NCI-H526 (cell line): ENCODE results near the gene TMEM130.
"Not testable (repeated sequence)": the region's sequence is repeated elsewhere in the genome, so short reads cannot be mapped to it uniquely, and the experiment has no call there.

Experiments
- DNase-seq, 2 experiments: peaks; one replicate each; lab custom pipeline; 2025; lab: John Stamatoyannopoulos, UW

Gene TMEM130

DNA sequence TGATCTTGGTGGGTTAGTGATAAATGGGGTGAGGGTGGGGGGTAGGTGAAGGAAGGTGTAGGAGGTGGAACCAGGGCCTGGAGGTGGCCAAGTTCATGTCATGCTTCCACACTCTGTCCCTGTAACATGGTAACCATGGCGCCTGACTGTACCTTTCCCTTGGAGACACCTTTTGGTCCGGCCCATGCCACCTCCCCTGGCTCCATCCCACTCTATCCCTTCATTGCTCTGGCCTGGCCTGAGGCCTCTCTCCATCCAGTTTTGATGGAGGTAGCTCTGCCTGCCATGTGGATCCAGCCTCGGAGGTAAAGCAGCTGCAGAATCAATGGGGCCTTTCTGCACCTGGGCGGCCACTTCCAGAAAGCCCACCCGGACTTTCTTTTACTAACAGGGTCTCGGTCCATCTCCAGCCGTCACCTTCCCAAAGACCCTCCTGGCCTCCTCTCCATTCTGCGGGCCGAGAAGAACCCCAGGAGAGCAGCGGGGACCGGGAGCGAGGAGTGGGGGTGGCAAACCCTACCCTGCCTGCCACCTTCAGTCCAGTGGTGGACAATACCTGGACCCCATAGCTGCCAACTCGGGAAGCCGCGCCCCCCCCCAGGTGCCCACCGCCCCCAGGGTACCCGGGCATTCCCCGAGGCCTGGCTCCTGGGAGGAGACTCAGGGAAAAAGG is 8.0 kb upstream of the TMEM130 start:
- DNase-seq: no peak

DNA sequence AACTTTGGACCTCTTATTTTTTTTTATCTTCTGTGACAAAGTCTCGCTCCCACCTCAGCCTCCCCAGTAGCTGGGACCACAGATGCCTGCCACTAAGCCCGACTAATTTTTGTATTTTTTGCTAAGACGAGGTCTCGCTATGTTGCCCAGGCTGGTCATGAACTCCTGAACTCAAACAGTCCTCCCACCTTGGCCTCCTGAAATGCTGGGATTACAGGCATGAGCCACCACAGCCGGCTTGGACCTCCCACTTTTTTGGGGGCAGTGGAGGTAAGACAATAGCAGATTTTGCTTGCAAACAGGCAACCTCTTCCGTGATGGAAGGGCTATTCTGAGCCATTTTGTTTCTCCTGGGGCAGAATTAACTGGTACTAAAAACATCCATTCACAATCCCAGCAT is 7.3 kb upstream of the TMEM130 start:
- DNase-seq: no peak

DNA sequence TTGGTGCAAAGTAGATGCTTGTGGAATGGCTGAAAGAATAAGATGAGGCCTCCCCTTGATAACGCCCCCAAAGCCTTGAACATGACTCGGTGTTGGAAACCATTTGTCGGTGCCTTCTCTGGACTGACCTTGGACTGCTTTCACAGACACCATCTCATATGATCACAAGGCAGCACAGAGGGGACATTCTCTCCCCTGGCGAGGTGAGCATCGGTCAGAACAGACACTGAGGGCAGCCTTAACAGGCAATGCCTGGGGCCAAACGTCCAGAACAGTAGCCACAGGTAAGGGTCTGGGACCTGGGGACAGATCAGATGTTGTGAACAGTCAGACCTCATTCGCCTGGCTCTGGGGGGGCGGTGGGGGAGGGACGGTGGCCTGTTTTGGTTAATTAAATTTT is 5.7 kb upstream of the TMEM130 start:
- no peak for DNase-seq

DNA sequence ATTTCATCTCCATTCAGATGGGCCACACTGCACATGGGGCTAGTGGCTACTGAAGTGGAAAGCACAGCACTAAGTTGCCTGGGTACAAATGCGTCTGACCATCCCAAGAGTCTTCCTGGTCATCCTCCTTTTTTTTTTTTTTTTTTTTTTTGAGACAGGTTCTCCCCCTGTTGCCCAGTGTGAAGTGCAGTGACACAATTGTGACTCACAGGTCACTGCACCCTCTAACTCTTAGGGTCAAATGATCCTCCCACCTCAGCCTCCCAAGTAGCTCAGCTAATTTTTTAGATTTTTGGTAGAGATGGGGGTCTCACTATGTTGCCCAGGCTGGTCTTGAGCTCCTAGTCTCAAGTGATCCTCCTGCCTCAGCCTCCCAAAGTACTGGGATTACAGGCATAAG is 5.1 kb upstream of the TMEM130 start:
- DNase-seq: no peak

DNA sequence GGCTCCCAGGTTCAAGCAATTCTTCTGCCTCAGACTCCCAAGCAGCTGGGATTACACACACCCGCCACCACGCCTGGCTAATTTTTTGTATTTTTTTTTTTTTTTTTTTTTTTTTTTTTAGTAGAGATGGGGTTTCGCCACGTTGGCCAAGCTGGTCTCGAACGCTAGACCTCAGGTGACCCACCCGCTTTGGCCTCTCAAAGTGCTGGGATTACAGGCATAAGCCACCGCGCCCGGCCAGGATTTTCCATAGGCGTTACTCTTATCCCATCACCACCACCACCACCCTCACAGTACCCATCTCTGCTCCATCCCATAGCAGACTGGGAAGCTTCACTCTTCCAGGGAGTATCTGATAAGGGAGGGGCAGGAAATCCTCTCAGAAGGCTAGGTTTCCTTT is 3.8 kb upstream of the TMEM130 start:
- DNase-seq: not testable (repeated sequence)

DNA sequence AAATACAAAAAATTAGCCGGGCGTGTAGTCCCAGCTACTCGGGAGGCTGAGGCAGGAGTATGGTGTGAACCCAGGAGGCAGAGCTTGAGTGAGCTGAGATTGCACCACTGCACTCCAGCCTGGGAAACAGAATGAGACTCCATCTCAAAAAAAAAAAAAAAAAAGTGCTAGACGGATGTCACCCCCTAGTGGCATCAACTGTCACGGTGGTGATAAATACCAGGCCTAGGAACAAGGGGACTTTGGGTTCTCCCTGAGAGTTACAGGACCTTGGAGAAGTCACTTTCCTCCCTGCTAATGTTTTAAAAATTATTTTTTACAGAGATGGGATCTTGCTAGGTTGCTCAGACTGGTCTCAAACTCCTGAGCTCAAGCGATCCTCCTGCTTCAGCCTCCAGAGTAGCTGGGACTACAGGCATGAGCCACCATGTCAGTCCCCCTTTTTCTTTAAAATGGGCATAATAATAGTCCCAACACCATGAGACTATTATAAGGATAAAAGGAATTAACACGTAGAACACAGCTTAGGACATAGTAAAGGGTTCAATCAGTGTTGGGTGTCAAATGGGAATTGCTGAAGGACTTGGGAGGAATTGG is 2.6 kb upstream of the TMEM130 start:
- peak in 1 of 2 experiments; percentile 29 for DNase-seq

DNA sequence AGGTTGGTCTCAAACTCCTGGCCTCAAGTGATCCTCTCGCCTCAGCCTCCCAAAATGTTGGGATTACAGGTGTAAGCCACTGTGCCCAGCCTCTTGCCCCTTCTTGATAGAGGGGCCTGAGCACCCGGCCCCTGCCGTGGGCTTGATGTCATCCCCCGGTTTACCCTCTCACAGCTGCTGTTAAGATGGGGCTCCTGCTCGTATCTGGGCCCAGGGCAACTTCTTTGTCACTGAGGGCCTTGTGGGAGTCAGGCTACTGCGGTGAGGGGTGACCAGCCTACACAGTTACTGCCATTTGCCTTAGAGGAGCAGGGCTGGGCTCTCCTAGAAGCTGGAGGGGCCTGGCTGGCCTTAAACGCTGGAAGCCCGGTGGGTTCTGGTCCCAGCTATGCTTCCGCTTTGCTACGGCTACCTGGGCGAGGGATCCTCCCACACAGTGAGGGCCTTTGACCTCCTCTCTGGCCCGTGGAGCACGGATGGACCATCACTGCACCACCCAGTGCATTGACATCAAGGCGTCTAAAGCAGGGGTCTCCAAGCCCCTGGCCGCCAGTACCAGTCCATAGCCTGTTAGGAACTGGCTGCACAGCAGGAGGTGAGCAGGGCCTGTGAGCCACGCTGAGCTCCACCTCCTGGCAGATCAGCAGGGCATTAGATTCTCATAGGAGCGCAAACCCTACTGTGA is 1.1 kb upstream of the TMEM130 start:
- no peak for DNase-seq

DNA sequence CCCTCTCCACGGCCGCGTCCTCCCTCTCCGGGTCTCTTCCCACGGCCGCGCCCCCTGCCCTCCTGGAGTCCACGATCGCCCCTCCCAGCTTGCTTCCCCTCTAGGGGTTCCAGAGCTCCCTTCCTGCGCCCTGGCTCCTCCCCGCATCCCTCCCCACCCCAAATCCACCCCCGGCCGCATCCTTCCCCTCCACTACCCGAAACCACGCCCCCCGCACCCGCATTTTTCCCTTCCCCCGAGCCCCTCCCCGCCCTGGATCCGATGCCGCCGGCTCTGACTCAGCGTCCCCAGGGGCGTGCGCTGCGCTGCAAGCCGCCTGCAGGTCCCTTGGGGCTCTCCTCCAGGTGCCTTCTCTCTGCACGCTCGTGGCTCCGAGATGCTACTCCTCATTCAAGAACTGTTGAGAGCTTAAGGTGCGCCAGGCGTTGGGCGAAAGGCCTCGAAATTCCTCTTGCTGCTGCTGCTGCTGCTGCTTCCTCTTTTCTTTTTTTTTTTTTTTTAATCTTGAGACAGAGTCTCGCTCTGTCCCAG is 372 bp upstream of the TMEM130 start:
- peak; percentile 25 to 72 for DNase-seq

DNA sequence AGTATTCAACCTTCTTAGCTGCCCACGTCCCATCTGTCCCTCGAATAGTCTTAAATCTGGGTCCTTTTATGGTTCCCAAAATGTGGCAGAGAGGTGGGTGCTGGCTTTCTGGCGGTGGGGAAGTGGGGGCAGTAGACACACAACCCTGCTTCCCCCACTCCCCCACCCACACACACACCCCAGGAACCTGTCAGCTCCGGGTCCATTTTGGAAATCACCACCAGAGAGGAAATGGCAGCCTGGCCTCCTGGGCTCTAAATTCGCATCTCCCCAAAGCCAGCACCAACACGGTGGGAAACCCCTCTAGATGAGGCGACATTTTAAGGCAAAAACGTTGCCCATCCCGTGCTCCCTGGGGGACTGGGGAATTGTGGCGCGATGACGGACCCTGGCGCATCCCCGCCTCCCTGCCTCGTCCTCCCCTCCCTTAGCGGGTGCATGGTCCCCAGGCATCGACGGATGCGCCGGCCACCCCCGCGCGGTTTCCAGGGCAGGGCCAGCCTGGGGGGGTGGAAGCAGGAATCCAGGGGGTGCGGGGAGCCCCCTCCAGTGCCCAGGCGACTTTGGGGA is 702 bp downstream of the TMEM130 start:
- no peak for DNase-seq

DNA sequence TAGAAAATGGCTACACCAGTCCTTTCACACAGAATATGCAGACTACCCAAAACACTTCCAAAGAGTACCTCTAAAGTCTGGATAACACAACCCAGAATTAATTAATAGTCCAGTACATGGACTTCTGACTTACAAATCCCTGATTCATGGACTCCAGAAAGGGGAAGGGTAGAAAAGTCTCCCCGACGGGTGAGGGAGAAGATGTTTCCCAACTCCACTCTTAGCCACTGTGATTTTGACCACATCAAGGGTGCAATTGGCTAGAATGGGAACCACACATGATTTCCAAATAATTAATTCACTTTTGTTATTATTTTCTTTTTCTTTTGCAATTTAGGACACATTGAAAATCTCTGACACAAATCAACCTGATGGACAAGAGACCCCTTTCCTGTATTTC is 1.4 kb downstream of the TMEM130 start:
- no peak for DNase-seq

DNA sequence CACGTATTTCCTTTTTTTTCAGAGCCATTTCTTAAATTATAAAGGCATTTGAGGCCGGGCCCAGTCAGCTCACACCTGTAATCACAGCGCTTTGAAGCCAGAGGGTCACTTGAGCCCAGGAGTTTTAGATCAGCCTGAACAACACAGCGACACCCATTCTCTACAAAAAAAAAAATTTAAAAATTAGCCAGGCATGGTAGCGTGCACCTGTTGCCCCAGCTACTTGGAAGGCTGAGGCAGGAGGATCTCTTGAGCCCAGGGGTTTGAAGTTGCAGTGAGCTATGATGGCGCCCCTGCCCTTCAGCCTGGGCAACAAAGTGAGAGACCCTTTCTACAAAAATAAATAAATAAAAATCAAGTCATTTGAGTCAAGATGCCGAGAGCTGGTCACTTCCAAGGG is 3.0 kb downstream of the TMEM130 start:
- no peak for DNase-seq

DNA sequence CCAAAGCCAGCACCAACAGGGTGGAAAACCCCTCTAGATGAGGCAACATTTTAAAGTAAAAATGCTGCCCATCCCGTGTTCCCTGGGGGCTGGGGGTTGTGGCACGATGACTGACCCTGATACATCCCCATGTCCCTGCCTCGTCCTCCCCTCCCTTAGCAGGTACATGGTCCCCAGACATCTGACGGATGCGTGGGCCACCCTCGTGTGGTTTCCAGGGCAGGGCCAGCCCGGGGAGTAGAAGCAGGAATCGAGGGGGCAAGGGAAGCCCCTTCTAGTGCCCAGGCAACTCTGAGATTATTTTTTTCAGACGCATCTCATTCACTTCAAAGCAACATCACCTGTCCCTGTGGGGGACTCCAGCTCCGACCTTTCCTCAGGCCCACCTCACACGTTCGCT is 3.5 kb downstream of the TMEM130 start:
- DNase-seq: no peak

DNA sequence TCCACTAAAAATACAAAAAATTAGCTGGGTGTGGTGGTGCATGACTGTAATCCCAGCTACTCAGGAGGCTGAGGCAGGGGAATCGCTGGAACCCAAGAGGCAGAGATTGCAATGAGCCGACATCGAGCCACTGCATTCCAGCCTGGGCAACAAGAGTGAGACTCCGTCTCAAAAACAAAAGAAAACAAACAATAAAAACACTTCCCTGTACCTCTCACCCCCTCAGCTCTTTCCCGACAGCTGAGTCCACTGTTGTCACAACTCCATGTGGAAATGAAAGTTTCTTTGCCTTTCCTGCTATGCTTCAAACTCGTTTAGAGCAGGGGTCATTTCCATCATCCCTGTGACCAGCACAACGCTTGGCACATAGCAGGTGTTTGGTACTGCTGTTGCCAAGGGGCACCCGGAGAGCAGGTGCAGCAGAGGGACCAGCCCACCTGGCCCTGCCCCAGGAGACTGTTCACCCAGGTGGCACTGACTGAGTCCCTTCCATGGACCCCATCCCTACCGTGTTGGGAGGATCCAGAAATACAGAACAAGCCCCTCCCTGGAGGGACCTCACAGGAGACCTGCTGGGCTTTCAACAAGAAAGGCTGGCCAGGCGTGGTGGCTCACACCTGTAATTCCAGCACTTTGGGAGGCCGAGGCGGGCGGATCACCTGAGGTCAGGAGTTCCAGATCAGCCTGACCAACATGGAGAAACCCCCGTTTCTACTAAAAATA is 4.9 kb downstream of the TMEM130 start:
- DNase-seq: no peak

DNA sequence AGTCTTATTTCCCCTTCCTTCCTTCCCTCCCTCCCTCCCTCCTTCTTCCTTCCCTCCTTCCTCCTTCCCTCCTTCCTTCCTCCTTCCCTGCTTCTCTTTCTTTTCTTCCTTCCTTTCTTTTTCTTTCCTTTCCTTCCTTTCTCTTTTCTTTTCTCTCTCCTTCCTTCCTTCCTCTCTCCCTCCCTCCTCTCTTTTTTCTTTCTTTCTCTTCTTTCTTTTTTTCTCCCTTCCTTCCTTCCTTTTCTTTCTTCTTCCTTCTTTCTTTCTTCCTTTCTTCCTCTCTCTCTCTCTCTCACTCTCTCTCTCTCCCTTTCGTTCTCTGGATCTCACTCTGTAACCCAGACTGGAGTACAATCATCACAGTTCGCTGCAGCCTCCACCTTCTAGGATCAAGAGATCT is 6.2 kb downstream of the TMEM130 start:
- DNase-seq: no peak

DNA sequence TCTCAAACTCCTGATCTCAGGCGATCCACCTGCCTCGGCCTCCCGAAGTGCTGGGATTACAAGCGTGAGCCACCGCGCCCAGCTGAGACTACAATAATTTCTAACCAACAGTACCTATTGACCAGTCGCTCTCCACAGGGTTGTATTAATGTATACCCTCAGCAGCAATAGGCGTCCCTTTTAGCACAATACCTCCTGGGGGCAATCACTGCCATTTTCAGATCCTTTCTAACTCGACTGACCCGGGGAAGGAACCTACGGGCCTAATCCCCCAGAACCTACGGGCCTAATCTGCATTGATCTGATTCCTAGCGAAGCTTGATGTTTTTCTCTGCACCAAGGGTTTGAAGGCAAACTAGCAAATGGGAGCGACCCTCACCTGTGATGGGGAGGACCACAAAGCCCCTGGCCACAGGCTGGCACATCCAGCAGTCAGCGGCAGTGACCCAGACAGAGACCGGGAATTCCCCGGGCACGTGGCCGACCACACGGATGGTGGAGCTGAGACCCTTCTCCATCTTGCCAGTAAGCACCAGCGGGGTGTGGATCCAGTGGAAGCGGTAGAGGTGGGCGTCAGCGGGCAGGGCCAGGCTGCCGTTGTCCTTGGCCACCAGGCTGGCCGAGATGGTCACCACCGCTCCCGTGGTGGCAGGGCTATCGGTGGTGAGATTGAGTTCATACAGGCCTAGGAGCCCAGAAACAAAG is 6.9 kb downstream of the TMEM130 start:
- DNase-seq: no peak

DNA sequence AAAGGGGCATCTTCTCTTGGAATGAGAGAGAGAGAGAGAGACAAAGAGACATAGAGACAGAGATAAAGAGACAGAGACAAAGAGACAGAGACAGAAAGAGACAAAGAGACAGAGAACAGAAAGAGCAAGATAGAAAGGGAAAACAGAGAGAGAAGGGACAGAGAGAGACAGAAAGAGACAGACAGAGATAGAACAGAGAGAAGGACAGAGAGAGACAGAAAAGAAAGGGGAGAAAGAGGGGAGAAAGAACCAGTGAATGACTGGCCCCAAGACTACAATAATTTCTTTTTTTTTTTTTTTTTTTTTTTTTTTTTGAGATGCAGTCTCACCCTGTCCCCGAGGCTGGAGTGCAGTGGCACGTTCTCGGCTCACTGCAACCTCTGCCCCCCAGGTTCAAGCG is 7.6 kb downstream of the TMEM130 start:
- no peak for DNase-seq

DNA sequence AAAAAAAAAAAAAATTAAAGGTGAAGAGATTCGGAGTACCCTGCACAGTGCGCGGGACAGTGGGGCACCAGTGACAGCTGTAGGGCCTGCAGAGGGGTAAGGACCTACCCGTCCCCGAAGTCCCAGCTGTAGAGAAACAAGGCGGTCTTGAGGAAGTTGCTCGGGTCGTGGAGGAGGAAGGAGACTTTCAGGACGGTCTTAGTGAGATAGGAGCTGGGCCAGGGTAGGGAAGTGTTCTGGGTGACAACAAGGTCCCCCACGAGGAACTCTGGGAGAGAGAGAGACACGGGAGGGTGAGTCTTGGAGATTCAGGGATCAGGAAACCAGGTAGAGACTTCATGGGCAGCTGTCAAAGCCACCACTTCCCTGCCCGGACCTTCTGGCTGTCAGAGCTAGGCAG is 9.7 kb downstream of the TMEM130 start:
- DNase-seq: no peak

DNA sequence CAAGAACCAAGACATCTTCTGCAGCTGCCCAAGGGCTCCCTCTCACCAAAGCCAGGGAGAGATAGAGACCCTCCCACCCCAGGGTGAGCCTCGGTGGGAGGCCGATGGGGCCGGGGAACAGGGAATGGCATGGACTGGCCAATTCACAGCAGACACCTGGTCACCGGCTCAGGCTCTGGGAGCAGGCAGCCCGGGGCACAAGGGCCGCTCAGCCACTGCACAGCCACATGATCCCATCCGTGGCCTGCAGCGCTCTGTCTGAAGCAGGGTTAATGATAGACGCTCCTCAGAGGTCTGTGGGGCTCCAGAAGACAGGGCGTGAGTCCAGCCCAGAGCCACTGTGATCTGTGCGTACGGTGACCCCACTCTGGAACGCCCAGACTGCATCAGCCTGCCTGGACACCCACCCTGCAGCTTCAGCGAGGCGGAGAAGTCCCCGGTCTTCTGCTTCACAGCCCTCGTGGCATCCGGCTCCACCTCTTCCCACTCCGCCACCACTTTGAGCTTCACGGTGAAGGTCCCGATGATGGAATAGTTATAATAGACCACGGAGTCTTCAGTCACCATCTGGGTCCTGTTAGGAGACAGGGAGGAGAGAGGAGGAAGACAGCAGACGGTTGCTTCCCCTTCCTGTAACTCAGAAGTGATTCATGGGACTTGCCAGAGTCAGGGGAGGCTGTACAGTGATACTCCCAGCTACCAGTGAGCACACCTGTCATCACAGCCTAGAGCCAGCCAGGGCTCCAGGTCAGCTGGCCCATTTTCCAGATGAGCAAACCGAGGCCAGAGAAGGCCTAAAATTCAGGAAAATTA is 14.0 kb downstream of the TMEM130 start:
- no peak for DNase-seq

DNA sequence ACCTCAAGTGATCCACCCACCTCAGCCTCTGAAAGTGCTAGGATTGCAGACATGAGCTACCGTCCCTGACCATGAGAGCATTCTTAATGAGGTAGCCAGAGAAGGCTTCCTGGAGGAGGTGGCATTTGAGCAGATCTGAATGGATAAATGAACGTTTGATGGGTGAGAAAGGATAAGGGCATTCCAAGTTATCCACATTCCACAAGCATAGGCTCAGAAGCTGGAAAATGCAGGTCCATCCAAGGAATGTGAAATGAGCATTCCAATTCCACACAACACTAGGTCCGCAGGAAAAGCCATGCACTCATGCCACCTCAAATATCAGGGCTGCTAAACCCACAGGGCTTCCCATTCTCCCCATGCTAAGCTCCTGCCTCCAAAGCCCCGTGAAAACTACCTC is 17.0 kb downstream of the TMEM130 start:
- no peak for DNase-seq

DNA sequence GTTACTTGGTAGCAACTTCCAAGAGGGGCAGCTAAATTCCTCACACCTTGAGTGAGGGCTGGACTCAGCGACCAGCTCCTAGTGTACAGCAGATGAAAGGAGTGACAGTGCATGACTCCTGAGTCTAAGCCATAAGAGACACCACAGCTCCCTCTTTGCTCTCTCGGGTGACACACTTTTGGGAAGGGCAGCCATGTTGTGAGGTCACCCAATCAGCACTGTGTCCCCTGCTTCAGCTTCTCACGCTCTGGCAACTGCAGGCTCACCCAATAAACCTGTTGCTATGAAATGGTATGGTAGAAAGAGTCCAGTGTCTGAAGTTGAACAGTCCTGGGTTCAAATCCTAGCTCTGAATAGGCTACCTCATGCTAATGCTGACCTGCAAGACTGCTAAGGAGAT is 20.9 kb downstream of the TMEM130 start:
- no peak for DNase-seq

DNA sequence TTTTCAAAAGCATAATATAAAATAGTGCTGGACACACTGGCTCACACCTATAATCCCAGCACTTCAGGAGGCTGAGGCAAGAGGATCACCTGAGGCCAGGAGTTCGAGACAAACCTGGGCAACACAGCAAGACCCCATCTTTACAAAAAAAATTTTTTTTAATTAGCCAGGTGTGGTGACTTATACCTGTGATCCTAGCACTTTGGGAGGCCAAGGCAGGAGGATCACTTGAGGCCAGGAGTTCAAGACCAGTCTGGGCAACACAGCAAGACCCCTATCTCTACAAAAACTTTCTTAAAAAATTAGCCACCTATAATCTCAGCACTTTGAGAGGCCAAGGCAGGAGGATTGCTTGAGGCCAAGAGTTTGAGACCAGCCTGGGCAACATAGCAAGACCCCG is 27.3 kb downstream of the TMEM130 start:
- DNase-seq: not testable (repeated sequence)
